SIG-M5 (cell line): ENCODE results near the gene NLGN1.
"Not testable (repeated sequence)": the region's sequence is repeated elsewhere in the genome, so short reads cannot be mapped to it uniquely, and the experiment has no call there.

ENCODE experiments used
- DNase-seq: peaks from one replicate; lab custom pipeline; 2025; lab: John Stamatoyannopoulos, UW

NLGN1 gene

GRCh38 chr3:173397161-173398110 is at the start of gene NLGN1:
NLGN1 (plus strand) TSS chr3:173397744.
- no peak for DNase-seq

- DNase-seq: no peak
Measured at GRCh38 chr3:173351886-173352285, 45.7 kb upstream of the NLGN1 start.

GRCh38 chr3:173353137-173353536 is 44.4 kb upstream of the NLGN1 start:
- DNase-seq: not testable (repeated sequence)

GRCh38 chr3:173354124-173354523 is 43.4 kb upstream of the NLGN1 start:
- DNase-seq: no peak

- DNase-seq: no peak
Measured at GRCh38 chr3:173371848-173372487, 25.6 kb upstream of the NLGN1 start.

- no peak for DNase-seq
Measured at GRCh38 chr3:173380681-173381080, 16.9 kb upstream of the NLGN1 start.

GRCh38 chr3:173381936-173382335 is 15.6 kb upstream of the NLGN1 start:
- not testable (repeated sequence) for DNase-seq

GRCh38 chr3:173395073-173395411 is 2.5 kb upstream of the NLGN1 start:
- no peak for DNase-seq

- DNase-seq: no peak
Measured at GRCh38 chr3:173395412-173396181, 1.9 kb upstream of the NLGN1 start.

GRCh38 chr3:173396191-173397041 is 1.1 kb upstream of the NLGN1 start:
- DNase-seq: no peak

GRCh38 chr3:173398111-173398479 is 551 bp downstream of the NLGN1 start:
- DNase-seq: no peak

GRCh38 chr3:173399044-173399443 is 1.5 kb downstream of the NLGN1 start:
- DNase-seq: no peak

- DNase-seq: no peak
Measured at GRCh38 chr3:173401369-173401768, 3.8 kb downstream of the NLGN1 start.

- DNase-seq: no peak
Measured at GRCh38 chr3:173402656-173403055, 5.1 kb downstream of the NLGN1 start.

- no peak for DNase-seq
Measured at GRCh38 chr3:173403376-173403775, 5.8 kb downstream of the NLGN1 start.

- DNase-seq: no peak
Measured at GRCh38 chr3:173404156-173404555, 6.6 kb downstream of the NLGN1 start.

GRCh38 chr3:173410436-173410835 is 12.9 kb downstream of the NLGN1 start:
- no peak for DNase-seq

GRCh38 chr3:173410849-173411248 is 13.3 kb downstream of the NLGN1 start:
- DNase-seq: no peak

- DNase-seq: no peak
Measured at GRCh38 chr3:173411375-173411973, 13.9 kb downstream of the NLGN1 start.

GRCh38 chr3:173416070-173416469 is 18.5 kb downstream of the NLGN1 start:
- DNase-seq: no peak

GRCh38 chr3:173429076-173429475 is 31.5 kb downstream of the NLGN1 start:
- no peak for DNase-seq
